ENCODE data around the gene MADD.

MADD gene

GRCh38 chr11:47379317-47379716 lies 109.4 kb downstream of the MADD start:
- no peaks in the 10 kb centered on the region for H3K27me3 ChIP-seq (ENCODE audit: control insufficient read depth, insufficient read depth, low read length)
- no peaks in the 10 kb centered on the region for H3K36me3 ChIP-seq (ENCODE audit: control insufficient read depth, insufficient read depth, low read length)
- H3K79me2 ChIP-seq, result no peaks in the 10 kb centered on the region
- no peaks in the 10 kb centered on the region for H3K4me1 ChIP-seq
- H3K9me3 ChIP-seq (ENCODE audit: control insufficient read depth, low read length), result no peaks in the 10 kb centered on the region
- no peak overlapping the region for H3K9ac ChIP-seq
- H3K4me3 ChIP-seq (ENCODE audit: low read depth, low read length), result no peak overlapping the region
- H3K27ac ChIP-seq, result no peak overlapping the region
- no peak overlapping the region for H3K4me2 ChIP-seq (ENCODE audit: low read length)
- no peak overlapping the region for H2AFZ ChIP-seq
- no peak for TF ChIP-seq CTCF (IDR thresholded peaks at IDR 0.05)
